Caki2 (cell line): ENCODE results near the gene CBFA2T3. TPM values are rescaled to one million over a fixed set of nuclear protein-coding genes. Genes with fewer than 3 reads are reported as not detected.

Experiments
- DNase-seq: peaks from one replicate; pipeline ENCODE4 v3.0.0-alpha.2; 2015; ENCODE audit warnings: low read depth
- in situ Hi-C: cut with HindIII; loops from 2 replicates; pipeline ENCODE4 v1.10.0; 2016; ENCODE audit warnings: low sequenced_read_pairs, low pct_unique_long_range_greater_than_20kb, mixed read lengths
- total RNA-seq: library from RNA; depleted of rRNA; stranded (reverse); fragments of >200 nt; shearing (Covaris generic); gene quantifications from 2 replicates; pipeline ENCODE4 v1.2.3, GENCODE V29; 2014; ENCODE audit warnings: low replicate concordance

The CBFA2T3 gene
- total RNA-seq, 1 experiment from 2014 or later, result 0.27 TPM

DNA sequence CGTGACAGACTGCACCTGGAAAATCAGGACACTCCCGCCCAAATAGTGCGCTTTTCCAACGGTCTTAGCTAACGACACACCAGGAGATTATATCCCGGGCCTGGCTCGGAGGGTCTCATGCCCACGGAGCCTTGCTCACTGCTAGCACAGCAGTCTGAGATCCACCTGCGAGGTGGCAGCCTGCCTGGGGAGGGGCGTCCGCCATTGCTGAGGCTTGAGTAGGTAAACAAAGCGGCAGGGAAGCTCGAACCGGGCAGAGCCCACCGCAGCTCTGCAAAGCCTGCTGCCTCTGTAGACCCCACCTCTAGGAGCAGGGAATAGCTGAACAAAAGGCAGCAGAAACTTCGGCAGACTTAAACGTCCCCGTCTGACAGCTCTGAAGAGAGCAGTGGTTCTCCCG is 125.4 kb downstream of the CBFA2T3 start:
- no peak for DNase-seq
- in situ Hi-C loops, result no loop called here

DNA sequence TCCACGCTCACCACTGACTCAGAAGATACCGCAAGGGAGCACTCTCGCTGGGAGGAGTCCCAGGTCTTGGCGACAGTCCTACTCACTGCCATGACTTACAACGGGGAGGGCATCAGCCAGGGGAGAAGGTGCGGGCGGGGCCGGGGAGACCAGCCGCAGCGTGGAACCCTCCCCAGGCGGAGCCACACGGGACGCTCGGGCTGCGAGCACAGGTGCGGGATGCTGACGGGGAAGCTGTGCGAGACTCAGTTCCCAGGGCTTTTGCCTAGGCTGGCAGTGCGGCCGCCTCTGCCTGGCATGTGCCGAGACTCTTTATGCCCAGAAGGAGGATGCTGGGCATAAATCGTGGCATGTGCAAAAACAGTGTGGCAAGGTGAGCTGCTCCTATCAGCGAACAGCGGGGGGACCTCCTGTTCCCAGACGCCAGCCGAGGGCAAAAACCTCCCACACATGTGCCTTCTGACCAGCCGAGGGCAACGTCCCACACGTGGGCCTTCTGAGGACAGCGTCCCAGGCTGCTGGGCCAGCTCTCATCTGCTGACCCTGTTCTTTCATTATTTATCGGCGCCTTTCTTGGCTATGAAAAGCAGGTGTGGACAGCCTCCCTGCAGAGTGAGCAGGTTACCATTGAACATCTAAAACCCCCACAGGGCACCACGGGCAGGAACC is 126.3 kb downstream of the CBFA2T3 start:
- DNase-seq, result no peak
- in situ Hi-C loops, result no loop called here

GRCh38 chr16:88848557-88848956 is 128.4 kb downstream of the CBFA2T3 start:
- in situ Hi-C loops, result no loop called here

GRCh38 chr16:88847654-88848053 is 129.4 kb downstream of the CBFA2T3 start:
- no peak for DNase-seq
- in situ Hi-C loops, result no loop called here

More at GRCh38 chr16:88848557-88848956, 128.4 kb downstream of the CBFA2T3 start:
- DNase-seq, result no peak

DNA sequence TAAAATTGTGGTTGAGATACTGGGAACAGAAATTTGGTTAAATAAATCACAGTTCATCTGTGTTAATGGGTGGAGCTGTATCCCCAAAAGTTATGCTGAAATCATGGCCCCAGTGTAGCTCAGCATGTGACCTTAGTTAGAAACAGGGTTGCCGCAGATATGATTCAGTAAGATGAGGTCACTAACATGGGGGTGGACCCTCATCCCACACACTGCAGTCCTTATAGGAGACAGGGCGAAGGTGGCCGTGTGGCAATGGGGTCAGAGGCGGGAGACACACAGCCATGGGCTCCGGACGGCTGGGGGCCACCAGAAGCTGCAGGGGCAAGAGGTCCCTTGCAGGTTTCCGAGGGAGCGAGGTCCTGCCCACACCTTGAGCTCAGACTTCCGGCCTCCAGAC is 130.9 kb downstream of the CBFA2T3 start:
- no peak for DNase-seq
- in situ Hi-C loops, result no loop called here

DNA sequence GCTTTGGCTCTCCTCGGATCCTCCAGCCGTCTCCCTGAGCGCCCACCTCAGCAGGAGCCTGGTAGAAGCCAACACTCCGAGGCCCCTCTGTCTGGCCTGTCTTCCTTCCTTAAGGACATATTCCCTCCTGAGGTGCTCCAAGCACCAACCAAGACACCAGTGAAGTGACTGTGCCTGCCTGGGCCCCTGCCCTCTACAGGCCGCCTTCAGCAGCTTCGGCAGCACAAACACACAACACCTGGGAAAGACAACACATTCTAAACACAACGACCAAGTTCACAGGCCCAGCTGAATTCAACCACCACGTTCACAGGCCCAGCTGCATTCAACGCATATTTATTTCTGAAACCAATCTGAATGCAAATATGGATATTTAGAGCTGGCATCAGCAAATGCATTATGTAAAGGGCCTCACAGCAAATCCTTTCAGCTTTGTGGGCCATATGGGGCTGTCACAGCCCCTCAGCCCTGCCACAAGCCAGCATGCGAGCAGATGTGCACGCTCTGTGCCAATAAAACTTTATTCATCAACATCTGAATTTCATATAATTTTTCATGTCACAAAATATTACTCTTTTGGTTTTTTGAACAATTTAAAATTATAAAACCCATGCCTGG is 132.5 kb downstream of the CBFA2T3 start:
- no peak for DNase-seq
- in situ Hi-C loops, result no loop called here

DNA sequence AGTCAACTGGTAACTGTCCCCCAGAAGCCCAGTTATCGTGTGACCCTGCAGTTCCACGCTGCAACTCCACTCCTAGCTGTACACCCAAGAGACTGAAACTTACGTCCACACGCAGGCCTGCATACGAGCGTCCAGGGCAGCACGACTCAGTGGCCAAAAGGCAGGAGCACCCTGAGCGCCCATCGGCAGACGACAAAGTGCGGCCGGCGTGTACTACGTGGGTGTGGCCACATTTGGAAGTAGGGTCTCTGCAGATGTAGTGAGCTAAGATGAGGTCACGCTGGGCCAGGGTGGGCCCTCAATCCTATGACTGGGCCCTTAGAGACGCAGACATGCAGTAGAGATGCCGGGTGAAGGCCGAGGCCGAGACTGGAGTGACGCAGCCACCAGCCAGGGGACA is 133.8 kb downstream of the CBFA2T3 start:
- in situ Hi-C loops, result no loop called here
- no peak for DNase-seq

DNA sequence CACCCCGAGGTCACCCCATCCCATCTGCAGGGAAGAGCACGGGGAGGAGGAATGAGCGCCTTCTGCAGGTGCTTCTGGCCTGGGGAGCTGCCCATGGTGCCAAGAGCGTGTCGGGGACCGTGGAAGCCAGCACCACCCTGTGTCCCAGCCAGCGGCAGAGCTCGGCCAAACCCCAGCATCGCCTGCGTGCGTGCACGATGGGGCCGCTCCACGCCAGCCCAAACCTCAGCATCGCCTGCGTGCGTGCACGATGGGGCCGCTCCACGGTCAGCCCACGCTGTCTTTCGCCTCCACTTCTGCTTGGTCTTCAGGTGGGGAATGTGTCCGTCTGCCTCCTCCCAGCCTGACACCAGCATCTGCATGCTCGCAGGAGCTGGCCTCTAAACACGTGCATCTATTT is 134.2 kb downstream of the CBFA2T3 start:
- in situ Hi-C loops, result no loop called here
- no peak for DNase-seq

DNA sequence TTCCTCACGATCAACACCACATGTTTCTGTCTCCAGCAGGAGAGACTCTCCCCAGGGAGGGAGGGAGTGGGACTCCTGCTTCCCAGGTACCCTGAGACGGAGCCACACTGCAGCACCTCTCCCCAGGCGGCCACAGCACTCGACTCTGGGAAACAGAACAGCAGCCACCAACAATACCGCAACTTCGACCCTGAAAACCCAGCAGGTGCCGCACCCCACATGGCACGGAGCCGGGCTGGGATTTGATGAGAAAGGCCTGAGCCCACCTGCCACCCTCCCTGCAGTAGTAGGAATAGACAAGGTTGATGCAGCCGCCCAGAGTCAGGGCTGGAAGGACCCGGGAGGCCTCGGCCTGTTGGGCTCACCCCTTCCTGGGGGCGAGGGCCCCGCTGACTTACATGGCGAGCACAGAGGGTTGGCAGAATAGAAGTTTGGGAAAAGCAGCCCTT is 134.7 kb downstream of the CBFA2T3 start:
- DNase-seq, result no peak
- in situ Hi-C loops, result no loop called here

DNA sequence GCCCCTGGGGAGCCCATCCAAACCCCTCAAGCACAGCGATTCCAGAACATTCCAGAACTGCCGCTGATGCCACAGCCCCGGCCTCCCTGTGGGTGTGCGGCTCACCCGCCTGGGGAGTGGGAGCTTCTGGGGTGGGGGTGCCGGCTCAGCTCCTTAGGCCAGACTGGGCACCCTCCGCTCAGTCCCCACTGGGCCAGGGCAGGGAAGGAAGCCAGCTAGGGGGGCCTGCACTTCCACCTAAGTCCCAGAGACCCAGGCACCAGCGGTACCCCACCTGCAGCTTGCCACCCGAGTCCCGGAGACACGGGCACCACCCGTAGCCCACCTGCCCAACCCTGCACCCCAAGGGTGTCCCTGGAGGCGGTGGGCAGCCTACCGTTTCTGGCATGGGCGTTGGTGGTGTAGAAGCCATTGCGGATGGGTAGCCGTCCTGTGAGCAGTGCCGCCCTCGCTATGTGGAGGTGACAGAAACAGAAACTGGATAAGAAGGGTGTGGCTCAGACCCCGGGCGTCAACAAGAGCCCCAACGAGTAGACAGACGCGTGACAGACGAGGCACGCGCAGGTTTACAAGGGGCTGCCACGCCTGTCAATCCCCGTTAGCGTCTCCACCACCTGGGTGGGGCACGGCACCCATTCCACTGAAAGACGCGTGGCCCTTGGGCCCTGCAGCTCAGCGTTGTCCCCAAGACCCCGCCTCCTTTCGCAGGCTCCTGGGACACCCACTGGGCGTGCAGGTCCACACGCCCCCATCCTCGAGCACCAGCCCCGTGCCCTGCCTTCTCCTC is 135.3 kb downstream of the CBFA2T3 start:
- in situ Hi-C loops, result no loop called here

GRCh38 chr16:88840600-88841215 is 136.3 kb downstream of the CBFA2T3 start:
- in situ Hi-C loops, result no loop called here
- DNase-seq, result no peak

More for the DNA sequence above, 135.3 kb downstream of the CBFA2T3 start:
- DNase-seq, result no peak

- no peak for DNase-seq
- in situ Hi-C loops, result no loop called here
These were observed 137.0 kb downstream of the CBFA2T3 start for GRCh38 chr16:88839745-88840599.

DNA sequence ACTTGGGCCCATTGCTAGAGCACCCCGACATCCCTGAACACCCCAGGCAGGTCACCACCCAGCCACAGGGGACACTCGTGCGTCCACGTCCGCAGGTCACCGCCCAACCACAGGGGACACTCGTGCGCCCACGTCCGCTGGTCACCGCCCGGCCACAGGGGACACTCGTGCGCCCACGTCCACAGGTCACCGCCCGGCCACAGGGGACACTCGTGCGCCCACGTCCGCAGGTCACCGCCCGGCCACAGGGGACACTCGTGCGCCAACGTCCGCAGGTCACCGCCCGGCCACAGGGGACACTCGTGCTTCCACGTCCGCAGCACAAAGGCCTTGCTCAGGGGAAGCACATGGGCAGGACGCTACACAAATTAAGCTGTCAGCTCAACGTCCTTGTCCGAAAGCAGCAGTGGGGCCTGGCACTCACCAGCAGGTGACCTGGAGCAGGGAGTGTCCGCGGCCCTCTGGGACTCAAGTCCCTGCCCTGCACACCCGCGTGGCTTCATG is 137.9 kb downstream of the CBFA2T3 start:
- no peak for DNase-seq
- in situ Hi-C loops, result no loop called here

- no peak for DNase-seq
- in situ Hi-C loops, result no loop called here
These were observed 138.4 kb downstream of the CBFA2T3 start for GRCh38 chr16:88838566-88838965.

- no peak for DNase-seq
- in situ Hi-C loops, result no loop called here
These were observed 139.2 kb downstream of the CBFA2T3 start for GRCh38 chr16:88837806-88838205.

DNA sequence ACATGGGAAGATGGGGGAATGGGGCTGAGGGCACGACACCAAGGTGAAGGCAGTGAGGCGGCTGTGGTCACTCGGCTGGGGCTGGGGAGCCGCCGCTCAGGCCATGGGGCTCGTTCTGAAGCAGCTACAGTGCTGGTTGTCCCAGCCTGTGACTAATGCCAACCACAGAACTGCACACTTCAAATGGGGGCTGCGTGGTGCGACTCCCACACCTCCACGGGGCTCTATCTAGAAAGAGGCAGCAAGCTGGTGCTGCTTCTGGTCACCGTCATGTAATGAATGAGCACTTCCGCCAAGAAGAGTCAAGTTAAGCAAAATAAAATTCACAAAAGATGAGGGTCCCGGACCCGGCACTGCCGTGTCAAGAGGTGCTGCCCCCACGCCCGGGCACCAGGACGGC is 140.2 kb downstream of the CBFA2T3 start:
- no peak for DNase-seq
- in situ Hi-C loops, result no loop called here

GRCh38 chr16:88835818-88836217 is 141.2 kb downstream of the CBFA2T3 start:
- in situ Hi-C loops, result no loop called here
- no peak for DNase-seq

DNA sequence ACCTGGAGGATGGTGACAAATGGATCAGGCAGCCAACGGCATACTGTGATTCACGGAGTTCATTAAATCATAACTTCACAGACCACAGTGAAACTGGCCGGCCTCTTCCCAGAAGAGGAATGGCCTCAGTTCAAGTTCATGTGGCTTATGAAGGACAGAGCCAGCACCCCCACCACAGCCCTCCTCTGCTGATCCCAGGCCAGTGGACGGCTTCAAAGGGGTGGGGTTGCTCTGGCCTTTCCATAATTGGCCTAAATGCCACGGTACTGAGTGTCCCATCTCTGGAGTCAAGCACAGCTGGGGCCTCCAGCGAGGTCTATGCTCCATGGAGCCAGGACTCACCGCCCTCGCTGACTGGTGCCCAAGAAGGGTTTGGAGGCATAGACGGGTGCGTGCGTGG is 141.6 kb downstream of the CBFA2T3 start:
- in situ Hi-C loops, result no loop called here
- DNase-seq, result no peak
